Endothelial cell of umbilical vein (primary cell): Measurements from ENCODE around the gene ACADS. TPM values are rescaled to one million over a fixed set of nuclear protein-coding genes. Genes with fewer than 3 reads are reported as not detected.

Experiments used
- BruUV-seq: library from RNA; stranded (reverse); fragments of 400-500 nt; replicated peaks from 2 replicates; lab custom pipeline; 2021; lab: Mats Ljungman, UMichigan
- CTCF ChIA-PET: fragments of 300-600, 350-600 bp; sonication (Branson Sonifier 250); formaldehyde crosslinking; loops from one replicate; lab custom pipeline; 2021; ENCODE audit warnings: antibody characterized with exemption, inconsistent platforms; lab: Charles Lee
- POLR2A ChIA-PET: fragments of 300-600, 350-600 bp; sonication (Branson Sonifier 250); formaldehyde crosslinking; loops from one replicate; lab custom pipeline; 2021; ENCODE audit warnings: antibody characterized with exemption, inconsistent platforms; lab: Charles Lee
- DNase-seq: peaks from one replicate; pipeline ENCODE4 v3.0.0-alpha.2; 2011; ENCODE audit warnings: low read depth, low spot score
- FAIRE-seq: peaks from 2 replicates; lab custom pipeline; 2011; peaks lifted over from hg19 to GRCh38; lab: Jason Lieb, UNC
- H2AFZ ChIP-seq: 2 replicates; pipeline ENCODE4 v1.6.0; 2012; ENCODE audit warnings: low read depth, low read length, control low read depth, inconsistent platforms
- H3K27ac ChIP-seq: 2 replicates; pipeline ENCODE4 v1.5.1; 2011; ENCODE audit warnings: low read depth, mild to moderate bottlenecking, control low read depth, low read length, moderate library complexity; ENCODE audit not compliant: insufficient read depth
- H3K27me3 ChIP-seq, 2 experiments: 2 replicates each; pipeline versions ENCODE4 v1.6.0 to v1.6.1; 2011; ENCODE audit warnings: low read length in 2 of 2, mixed read lengths in 1 of 2; ENCODE audit not compliant: control insufficient read depth in 2 of 2, insufficient read depth in 2 of 2
- H3K36me3 ChIP-seq, 2 experiments: 2 replicates in 1 of 2; 3 replicates in 1 of 2; pipeline ENCODE4 v1.5.1; 2011; ENCODE audit warnings: low read length in 2 of 2, mild to moderate bottlenecking in 1 of 2, moderate library complexity in 1 of 2; ENCODE audit not compliant: control insufficient read depth in 2 of 2, insufficient read depth in 2 of 2; ENCODE audit errors: extremely low read depth in 1 of 2
- H3K4me1 ChIP-seq: 3 replicates; pipeline ENCODE4 v1.5.1; 2011; ENCODE audit warnings: mild to moderate bottlenecking, low read length; ENCODE audit not compliant: control insufficient read depth, insufficient read depth; ENCODE audit errors: extremely low read depth
- H3K4me2 ChIP-seq: 2 replicates; pipeline ENCODE4 v1.6.1; 2011; ENCODE audit warnings: low read length, control low read depth, mixed read lengths; ENCODE audit not compliant: insufficient read depth
- H3K4me3 ChIP-seq, 3 experiments: fragments of 200-600 bp in 1 of 3; sonication (generic), shearing (Covaris generic) in 1 of 3; replicated peaks in 1 of 3; 2 replicates each; pipeline ENCODE4 v1.5.1; 2011 to 2016; ENCODE audit warnings: control low read depth in 3 of 3, low read length in 3 of 3, mild to moderate bottlenecking in 2 of 3, inconsistent platforms in 1 of 3, low read depth in 1 of 3, moderate library complexity in 1 of 3; ENCODE audit not compliant: insufficient read depth in 1 of 3
- H3K79me2 ChIP-seq: 2 replicates; pipeline ENCODE4 v1.6.0; 2012; ENCODE audit warnings: low read length, inconsistent platforms; ENCODE audit not compliant: control insufficient read depth, insufficient read depth
- H3K9ac ChIP-seq: replicated peaks from 2 replicates; pipeline ENCODE3; 2011; ENCODE audit warnings: low read length, control low read depth; ENCODE audit not compliant: insufficient read depth; ENCODE audit errors: extremely low read depth
- H3K9me1 ChIP-seq: replicated peaks from 3 replicates; pipeline ENCODE4 v1.6.0; 2011; ENCODE audit warnings: mild to moderate bottlenecking, low read length; ENCODE audit not compliant: control insufficient read depth, insufficient read depth; ENCODE audit errors: extremely low read depth
- H3K9me3 ChIP-seq: replicated peaks from 2 replicates; pipeline ENCODE4 v1.5.1; 2012; ENCODE audit warnings: low read length, inconsistent platforms; ENCODE audit not compliant: control insufficient read depth, insufficient read depth
- H4K20me1 ChIP-seq: replicated peaks from 2 replicates; pipeline ENCODE3; 2011; ENCODE audit warnings: mild to moderate bottlenecking, low read length; ENCODE audit not compliant: control insufficient read depth, insufficient read depth; ENCODE audit errors: extremely low read depth
- CTCF ChIP-seq, 2 donors: IDR thresholded peaks; 1 replicate in 1 of 2; 2 replicates in 1 of 2; pipeline ENCODE4 v1.5.1; 2011; ENCODE audit warnings: low read length in 2 of 2, mild to moderate bottlenecking in 2 of 2, moderate library complexity in 2 of 2, control low read depth in 1 of 2, inconsistent platforms in 1 of 2, low read depth in 1 of 2; ENCODE audit not compliant: insufficient read depth in 1 of 2; ENCODE audit errors: extremely low read depth in 1 of 2
- EZH2 ChIP-seq: IDR thresholded peaks from 2 replicates; pipeline ENCODE4 v1.6.1; 2012; ENCODE audit warnings: borderline replicate concordance, low read depth, mild to moderate bottlenecking, moderate library complexity, low read length, inconsistent platforms; ENCODE audit not compliant: severe bottlenecking
- FOS ChIP-seq: IDR thresholded peaks from 2 replicates; pipeline ENCODE4 v1.6.1; 2011; ENCODE audit warnings: mild to moderate bottlenecking, low read length, moderate library complexity, borderline replicate concordance; ENCODE audit not compliant: insufficient read depth
- GATA2 ChIP-seq: IDR thresholded peaks from 2 replicates; pipeline ENCODE4 v1.7.0; 2011; ENCODE audit warnings: low read depth, mild to moderate bottlenecking, moderate library complexity, mixed read lengths, low read length; ENCODE audit not compliant: insufficient read length, insufficient read depth
- JUN ChIP-seq: IDR thresholded peaks from 2 replicates; pipeline ENCODE4 v1.6.1; 2011; ENCODE audit warnings: borderline replicate concordance, low read depth; ENCODE audit not compliant: insufficient read length, insufficient read depth
- MYC ChIP-seq: IDR thresholded peaks from one replicate; pipeline ENCODE4 v1.6.1; 2011; ENCODE audit warnings: mild to moderate bottlenecking, low read depth, low read length
- POLR2A ChIP-seq: IDR thresholded peaks from 2 replicates; pipeline ENCODE4 v1.6.1; 2012; ENCODE audit warnings: low read depth, mild to moderate bottlenecking, control low read depth, low read length
- POLR2AphosphoS5 ChIP-seq: IDR thresholded peaks from 2 replicates; pipeline ENCODE4 v1.6.1; 2012; ENCODE audit warnings: low read depth, mild to moderate bottlenecking, control low read depth, low read length, moderate library complexity; ENCODE audit not compliant: insufficient read depth
- dilution Hi-C: fragments of 300-500 bp; cut with MboI; formaldehyde crosslinking; loops from one replicate; pipeline ENCODE4 v1.15.0; 2019; ENCODE audit warnings: low sequenced_read_pairs; ENCODE audit not compliant: extremely low pct_ligation_motif_present
- intact Hi-C: fragments of 100-400 bp; cut with micrococcal nuclease; formaldehyde crosslinking; loops from one replicate; pipeline ENCODE4 v1.10.0; 2022
- polyA plus RNA-seq, 4 experiments: library from polyadenylated mRNA; depleted of rRNA in 3 of 4; stranded (reverse) in 3 of 4; unstranded in 1 of 4; fragments of >200 nt; gene quantifications; 2 replicates each; pipeline versions ENCODE4 v1.2.1 to v1.2.3, GENCODE V29; 2011 to 2012; ENCODE audit warnings: missing spikeins in 1 of 4
- total RNA-seq: library from RNA; stranded (reverse); gene quantifications from 2 replicates; pipeline ENCODE4 v1.2.3, GENCODE V29; 2021
- TF ChIP-seq, protein P1 (sequence below): IDR thresholded peaks from 2 replicates; pipeline ENCODE4 v1.6.1; 2011; ENCODE audit not compliant: insufficient read depth, insufficient read length

The ACADS gene
- total and polyA plus RNA-seq, 2 donors (not counting 3 experiments of a cell fraction or from before 2014, with no cell fraction given), result 8.2 to 8.9 TPM

GRCh38 chr12:120739031-120739762 lies 13.6 kb downstream of the ACADS start:
- Histone ChIP-seq H3K27me3 (no peaks in the 10 kb centered on the region), H3K4me2 (no peak overlapping the region), H3K79me2 (no peaks in the 10 kb centered on the region), H3K9me3 (no peaks in the 10 kb centered on the region), H4K20me1 (no peaks in the 10 kb centered on the region), H3K9me1 (no peaks in the 10 kb centered on the region), H3K9ac (no peak overlapping the region), H2AFZ (no peak overlapping the region), H3K4me3 (no peak overlapping the region), H3K4me1 (no peaks in the 10 kb centered on the region), H3K36me3 (no peaks in the 10 kb centered on the region), H3K27ac (no peak overlapping the region)
- no peak for DNase-seq
- no TSS peak for BruUV-seq
- POLR2A ChIA-PET, result no interaction called here
- no peak for FAIRE-seq
- intact Hi-C loops, result no loop called here
- dilution Hi-C loops, result no loop called here
- CTCF ChIA-PET, result interaction anchor here (1.4 to 2.3 kb wide), 4 partner anchors 8 to 171 kb away, joined by 3 to 6 read pairs (median 3); no protein-coding TSS in a partner anchor
- TF ChIP-seq POLR2AphosphoS5 (no peak), CTCF (IDR thresholded peaks at IDR 0.05; ENCODE audit: extremely low read depth in 1 of 2, insufficient read depth in 1 of 2, low read depth in 1 of 2, low read length in 2 of 2) (no peak), FOS (no peak), GATA2 (no peak), MYC (no peak), EZH2 (no peak), JUN (no peak), POLR2A (no peak)
- TF ChIP-seq, protein P1, sequence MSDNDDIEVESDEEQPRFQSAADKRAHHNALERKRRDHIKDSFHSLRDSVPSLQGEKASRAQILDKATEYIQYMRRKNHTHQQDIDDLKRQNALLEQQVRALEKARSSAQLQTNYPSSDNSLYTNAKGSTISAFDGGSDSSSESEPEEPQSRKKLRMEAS, result no peak
